AG09319 (cell line): Measurements from ENCODE around the gene MACF1.

ENCODE experiments used
- DNase-seq: peaks from one replicate; pipeline ENCODE4 v3.0.0-alpha.2; 2010; ENCODE audit warnings: low read depth; ENCODE audit errors: extremely low read depth
- CTCF ChIP-seq: IDR thresholded peaks from 2 replicates; pipeline ENCODE4 v1.5.1; 2011; ENCODE audit warnings: low read depth, mild to moderate bottlenecking, inconsistent platforms, low read length, moderate library complexity

The MACF1 gene

GRCh38 chr1:39164256-39164655 lies 40.2 kb upstream of the MACF1 start:
- no peak for TF ChIP-seq CTCF
- no peak for DNase-seq

GRCh38 chr1:39165049-39165448 lies 39.4 kb upstream of the MACF1 start:
- DNase-seq: no peak
- no peak for TF ChIP-seq CTCF

- TF ChIP-seq CTCF: no peak
- DNase-seq: no peak
Observed at GRCh38 chr1:39165488-39165887, 39.0 kb upstream of the MACF1 start.

- TF ChIP-seq CTCF: no peak
- no peak for DNase-seq
Observed at GRCh38 chr1:39167632-39168209, 36.8 kb upstream of the MACF1 start.

- TF ChIP-seq CTCF: no peak
- DNase-seq: no peak
Observed at GRCh38 chr1:39168301-39169080, 36.0 kb upstream of the MACF1 start.

GRCh38 chr1:39170731-39171667 lies 33.5 kb upstream of the MACF1 start:
- no peak for DNase-seq
- TF ChIP-seq CTCF: no peak
